ENCODE measurements around the gene ZMIZ1. TPM values are rescaled to one million over a fixed set of nuclear protein-coding genes. Genes with fewer than 3 reads are reported as not detected.

ZMIZ1 gene
- polyA plus RNA-seq, 1 experiment, result 13.0 TPM

GRCh38 chr10:79069325-79070080 is 737 bp downstream of the ZMIZ1 start:
- H3K4me3 ChIP-seq (ENCODE audit: low read depth, low read length), result peak overlapping the region; percentile 93
- H3K36me3 ChIP-seq (ENCODE audit: control insufficient read depth, insufficient read depth, low read length), result no peaks in the 10 kb centered on the region
- CTCF ChIA-PET, result interaction anchor here (1.6 kb wide), 1 partner anchor 115 kb away, joined by 3 read pairs; no protein-coding TSS in a partner anchor
- TF ChIP-seq CTCF (IDR thresholded peaks at IDR 0.05; ENCODE audit: insufficient read depth, low read depth, low read length), result peak; percentile 11; the same call in 1 of the 2 replicates
- no peaks in the 10 kb centered on the region for H3K27me3 ChIP-seq (ENCODE audit: control insufficient read depth, insufficient read depth, low read length)
- no peak for DNase-seq (ENCODE audit: low read depth)
- POLR2A ChIA-PET, result no interaction called here

DNA sequence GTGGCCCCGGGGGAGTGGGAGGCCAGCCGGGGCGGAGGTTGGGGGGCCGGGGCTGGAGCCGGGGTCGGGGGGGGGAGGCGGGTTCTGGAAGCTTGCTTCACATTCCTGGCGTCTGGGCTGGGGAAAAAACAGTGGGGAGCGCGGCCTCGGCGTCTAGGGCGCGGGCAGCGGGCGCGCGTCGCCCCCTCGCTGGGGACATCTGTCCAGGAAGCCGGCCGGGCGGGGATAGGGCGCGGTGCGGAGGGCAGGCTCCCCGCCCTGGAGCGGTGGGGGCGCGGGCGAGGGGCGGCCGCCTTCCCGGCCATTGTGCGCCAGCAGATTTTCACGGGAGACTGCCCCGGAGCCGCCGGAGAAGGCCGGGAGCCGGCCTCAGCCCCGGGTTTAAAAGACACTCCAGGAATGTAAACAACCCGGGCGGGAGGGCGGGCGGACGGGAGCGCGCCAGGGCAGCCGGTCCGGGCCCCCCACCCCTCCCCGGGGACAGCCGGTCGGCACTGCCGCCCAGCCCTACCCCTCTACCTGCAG is 1.4 kb downstream of the ZMIZ1 start:
- no peak for TF ChIP-seq CTCF (IDR thresholded peaks at IDR 0.05; ENCODE audit: insufficient read depth, low read depth, low read length)
- no peak for DNase-seq (ENCODE audit: low read depth)
- ChIA-PET POLR2A (no interaction called here), CTCF (interaction anchor here (1.0 to 1.8 kb wide), 3 partner anchors 114 to 125 kb away, joined by 3 to 26 read pairs (median 3); no protein-coding TSS in a partner anchor)
- peak overlapping the region; percentile 93 for H3K4me3 ChIP-seq (ENCODE audit: low read depth, low read length)
- no peaks in the 10 kb centered on the region for H3K27me3 ChIP-seq (ENCODE audit: control insufficient read depth, insufficient read depth, low read length)
- no peaks in the 10 kb centered on the region for H3K36me3 ChIP-seq (ENCODE audit: control insufficient read depth, insufficient read depth, low read length)

DNA sequence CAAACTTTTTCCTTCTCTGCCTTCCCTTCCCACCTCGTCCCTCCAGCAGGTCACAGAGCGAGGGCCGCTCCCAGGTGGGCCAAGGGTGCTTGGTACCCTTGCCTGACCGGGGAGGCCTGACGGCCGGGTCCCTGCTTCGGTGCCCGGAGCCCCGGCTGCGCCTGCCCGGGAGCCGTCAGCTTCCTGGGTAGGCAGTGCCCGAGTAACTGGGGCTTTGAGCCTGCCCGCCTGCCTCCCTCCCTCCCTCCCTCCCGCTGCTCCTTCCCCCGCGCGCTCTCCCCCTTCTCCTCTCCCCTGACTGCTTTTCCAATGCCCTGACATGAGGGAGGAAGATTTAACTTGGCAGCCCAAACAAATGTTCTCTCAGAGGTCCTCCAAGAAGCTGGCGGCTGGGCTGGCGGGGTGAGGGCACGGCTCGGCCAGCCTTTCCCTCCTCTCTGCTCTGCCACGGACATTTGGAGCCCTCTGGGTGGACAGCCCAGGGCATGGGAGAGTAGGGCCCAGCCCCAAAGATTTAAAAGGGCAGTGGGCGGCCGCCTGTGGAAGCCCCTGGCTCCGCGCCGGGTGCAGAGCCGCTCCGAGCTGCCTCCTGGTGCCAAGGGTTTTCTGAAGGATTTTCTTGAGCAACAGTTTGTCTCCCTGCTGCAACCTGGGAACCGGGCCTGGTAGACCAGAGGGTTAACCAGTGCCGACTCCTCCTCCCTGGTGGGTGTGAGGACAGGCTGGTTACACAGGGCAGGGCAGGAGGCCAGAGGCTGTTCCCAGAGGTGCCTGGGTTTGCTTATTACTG is 2.0 kb downstream of the ZMIZ1 start:
- ChIA-PET CTCF (interaction anchor here (0.6 to 1.8 kb wide), 5 partner anchors 64 to 127 kb away, joined by 3 to 26 read pairs (median 3); no protein-coding TSS in a partner anchor), POLR2A (interaction anchor here (0.6 to 1.0 kb wide), 3 partner anchors 10 to 88 kb away, joined by 3 to 6 read pairs (median 5); no protein-coding TSS in a partner anchor)
- Histone ChIP-seq H3K36me3 (ENCODE audit: control insufficient read depth, insufficient read depth, low read length) (no peaks in the 10 kb centered on the region), H3K4me3 (ENCODE audit: low read depth, low read length) (peak overlapping the region; percentile 93), H3K27me3 (ENCODE audit: control insufficient read depth, insufficient read depth, low read length) (no peaks in the 10 kb centered on the region)
- no peak for TF ChIP-seq CTCF (IDR thresholded peaks at IDR 0.05; ENCODE audit: insufficient read depth, low read depth, low read length)
- DNase-seq (ENCODE audit: low read depth), result no peak

GRCh38 chr10:79071396-79071923 is 2.7 kb downstream of the ZMIZ1 start:
- H3K36me3 ChIP-seq (ENCODE audit: control insufficient read depth, insufficient read depth, low read length), result no peaks in the 10 kb centered on the region
- peak overlapping the region; percentile 93 for H3K4me3 ChIP-seq (ENCODE audit: low read depth, low read length)
- TF ChIP-seq CTCF (IDR thresholded peaks at IDR 0.05; ENCODE audit: insufficient read depth, low read depth, low read length), result no peak
- ChIA-PET POLR2A (interaction anchor here (0.6 to 1.0 kb wide), 3 partner anchors 10 to 88 kb away, joined by 3 to 6 read pairs (median 5); no protein-coding TSS in a partner anchor), CTCF (interaction anchor here (0.6 to 1.8 kb wide), 5 partner anchors 30 to 126 kb away, joined by 3 to 26 read pairs (median 3); no protein-coding TSS in a partner anchor)
- H3K27me3 ChIP-seq (ENCODE audit: control insufficient read depth, insufficient read depth, low read length), result no peaks in the 10 kb centered on the region
- no peak for DNase-seq (ENCODE audit: low read depth)
